ENCODE measurements around the gene ENGASE.

DNA sequence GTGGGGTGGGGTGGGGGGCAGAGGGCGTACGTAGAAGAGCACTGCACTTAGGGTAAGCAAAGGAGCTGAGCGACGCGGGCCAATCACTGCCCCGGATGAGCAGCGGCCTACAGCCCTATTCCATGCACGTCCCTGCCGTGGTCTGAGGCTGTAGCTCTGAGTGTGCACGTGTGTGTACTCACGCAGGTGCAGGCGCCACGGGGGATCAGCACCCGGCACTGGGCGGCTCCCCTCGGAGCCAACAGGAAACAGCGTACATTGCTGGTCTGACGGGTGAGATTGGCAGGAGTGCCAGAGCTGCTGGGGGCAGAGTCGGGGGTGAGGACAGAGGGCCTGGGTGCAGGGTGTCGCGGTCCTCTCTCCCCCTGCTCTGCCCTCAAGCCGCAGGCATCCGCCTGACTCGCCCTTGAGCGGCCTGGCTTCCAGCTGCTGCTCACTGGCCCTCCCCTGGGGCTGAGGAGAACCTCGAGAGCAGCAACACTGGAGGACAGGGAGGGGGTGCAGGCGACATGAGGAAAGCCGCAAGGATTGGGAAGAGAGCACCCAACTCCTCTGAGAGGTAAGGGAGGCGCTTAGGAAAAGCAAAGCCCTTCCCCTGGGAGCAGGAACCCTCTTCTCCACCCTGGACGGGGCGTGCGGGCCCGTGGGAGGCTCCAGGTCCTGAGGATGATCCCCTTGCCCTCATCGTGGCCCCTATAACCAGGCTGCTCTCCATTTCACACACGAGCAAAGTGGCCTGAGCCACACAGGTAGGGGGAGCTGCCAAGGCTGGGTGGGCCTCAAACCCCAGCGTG lies 57.8 kb downstream of the ENGASE start:
- no peak for TF ChIP-seq TAF1 (IDR thresholded peaks at IDR 0.05; ENCODE audit: borderline replicate concordance, insufficient read depth, low read length)
- TF ChIP-seq POLR2AphosphoS5 (IDR thresholded peaks at IDR 0.05; ENCODE audit: low read depth, low read length): no peak
- no peak for TF ChIP-seq SIN3A (IDR thresholded peaks at IDR 0.05; ENCODE audit: borderline replicate concordance, insufficient read depth, low read length)
